Trophoblast cell (in vitro differentiated cells and primary cell): ENCODE results near the gene JUND.

Experiments used
- DNase-seq, 2 donors: peaks; one replicate each; pipeline ENCODE4 v3.0.0-alpha.2; 2016
- H2AFZ ChIP-seq: 2 replicates; pipeline ENCODE4 v1.6.1; 2013; ENCODE audit warnings: low read length, moderate library complexity, mild to moderate bottlenecking; ENCODE audit not compliant: insufficient read depth, poor library complexity
- H2AK5ac ChIP-seq: 2 replicates; pipeline ENCODE4 v1.6.1; 2013; ENCODE audit warnings: mild to moderate bottlenecking, low read length
- H2BK120ac ChIP-seq: 2 replicates; pipeline ENCODE4 v1.6.1; 2013; ENCODE audit warnings: low read length, mild to moderate bottlenecking, moderate library complexity; ENCODE audit not compliant: insufficient read depth, poor library complexity
- H2BK12ac ChIP-seq: 2 replicates; pipeline ENCODE4 v1.6.1; 2013; ENCODE audit warnings: mild to moderate bottlenecking, low read length, moderate library complexity
- H2BK5ac ChIP-seq: 2 replicates; pipeline ENCODE4 v1.6.1; 2013; ENCODE audit warnings: low read length, low read depth, moderate library complexity, mild to moderate bottlenecking; ENCODE audit not compliant: poor library complexity
- H3K14ac ChIP-seq: 2 replicates; pipeline ENCODE4 v1.6.1; 2013; ENCODE audit warnings: mild to moderate bottlenecking, low read length
- H3K18ac ChIP-seq: 2 replicates; pipeline ENCODE4 v1.6.1; 2013; ENCODE audit warnings: mild to moderate bottlenecking, low read length
- H3K23ac ChIP-seq: 2 replicates; pipeline ENCODE4 v1.6.1; 2013; ENCODE audit warnings: low read length
- H3K27ac ChIP-seq: 2 replicates; pipeline ENCODE4 v1.5.1; 2013; ENCODE audit warnings: low read depth, mild to moderate bottlenecking, inconsistent platforms, low read length, moderate library complexity
- H3K27me3 ChIP-seq: 2 replicates; pipeline ENCODE4 v1.6.1; 2013; ENCODE audit warnings: inconsistent platforms, mild to moderate bottlenecking, low read length, moderate library complexity; ENCODE audit not compliant: insufficient read depth
- H3K36me3 ChIP-seq, 2 experiments: 1 replicate in 1 of 2; 2 replicates in 1 of 2; pipeline ENCODE4 v1.6.1; 2013; ENCODE audit warnings: low read length in 2 of 2, mild to moderate bottlenecking in 2 of 2, moderate library complexity in 1 of 2; ENCODE audit not compliant: insufficient read depth in 2 of 2, control insufficient read depth in 1 of 2
- H3K4ac ChIP-seq: 2 replicates; pipeline ENCODE4 v1.6.1; 2013; ENCODE audit warnings: low read depth, mild to moderate bottlenecking, low read length, moderate library complexity
- H3K4me1 ChIP-seq, 2 experiments: 1 replicate in 1 of 2; 2 replicates in 1 of 2; pipeline ENCODE4 v1.6.1; 2013; ENCODE audit warnings: low read length in 2 of 2, mild to moderate bottlenecking in 2 of 2, moderate library complexity in 1 of 2; ENCODE audit not compliant: insufficient read depth in 2 of 2, control insufficient read depth in 1 of 2
- H3K4me2 ChIP-seq: 2 replicates; pipeline ENCODE4 v1.6.1; 2013; ENCODE audit warnings: inconsistent platforms, mild to moderate bottlenecking, low read length, moderate library complexity
- H3K4me3 ChIP-seq: 2 replicates; pipeline ENCODE4 v1.5.1; 2013; ENCODE audit warnings: mild to moderate bottlenecking, low read depth, low read length, inconsistent platforms
- H3K79me1 ChIP-seq: one replicate; pipeline ENCODE4 v1.6.1; 2013; ENCODE audit warnings: low read length
- H3K79me2 ChIP-seq: 2 replicates; pipeline ENCODE4 v1.6.1; 2013; ENCODE audit warnings: low read length, mild to moderate bottlenecking; ENCODE audit not compliant: control insufficient read depth, insufficient read depth, poor library complexity
- H3K9ac ChIP-seq: 2 replicates; pipeline ENCODE4 v1.6.1; 2013; ENCODE audit warnings: mild to moderate bottlenecking, low read length
- H3K9me3 ChIP-seq: 2 replicates; pipeline ENCODE4 v1.6.1; 2013; ENCODE audit warnings: low read depth, mild to moderate bottlenecking, control low read depth, inconsistent platforms, low read length; ENCODE audit not compliant: insufficient read depth
- H4K12ac ChIP-seq: 2 replicates; pipeline ENCODE4 v1.6.1; 2013; ENCODE audit warnings: low read depth, mild to moderate bottlenecking, low read length, moderate library complexity
- H4K8ac ChIP-seq: 2 replicates; pipeline ENCODE4 v1.6.1; 2013; ENCODE audit warnings: low read depth, mild to moderate bottlenecking, low read length, moderate library complexity
- H4K91ac ChIP-seq: one replicate; pipeline ENCODE4 v1.6.1; 2013; ENCODE audit warnings: low read depth, mild to moderate bottlenecking, low read length, moderate library complexity
- WGBS: extraction: QIAGEN DNeasy Blood & Tissue Kit; methylation state at CpG from one replicate; pipeline ENCODE4 v1.1.7; 2013; ENCODE audit warnings: missing lambda C conversion rate; ENCODE audit not compliant: insufficient read length, insufficient coverage; ENCODE audit errors: extremely low coverage; 5-methylcytosine and 5-hydroxymethylcytosine counted together

The JUND gene

DNA sequence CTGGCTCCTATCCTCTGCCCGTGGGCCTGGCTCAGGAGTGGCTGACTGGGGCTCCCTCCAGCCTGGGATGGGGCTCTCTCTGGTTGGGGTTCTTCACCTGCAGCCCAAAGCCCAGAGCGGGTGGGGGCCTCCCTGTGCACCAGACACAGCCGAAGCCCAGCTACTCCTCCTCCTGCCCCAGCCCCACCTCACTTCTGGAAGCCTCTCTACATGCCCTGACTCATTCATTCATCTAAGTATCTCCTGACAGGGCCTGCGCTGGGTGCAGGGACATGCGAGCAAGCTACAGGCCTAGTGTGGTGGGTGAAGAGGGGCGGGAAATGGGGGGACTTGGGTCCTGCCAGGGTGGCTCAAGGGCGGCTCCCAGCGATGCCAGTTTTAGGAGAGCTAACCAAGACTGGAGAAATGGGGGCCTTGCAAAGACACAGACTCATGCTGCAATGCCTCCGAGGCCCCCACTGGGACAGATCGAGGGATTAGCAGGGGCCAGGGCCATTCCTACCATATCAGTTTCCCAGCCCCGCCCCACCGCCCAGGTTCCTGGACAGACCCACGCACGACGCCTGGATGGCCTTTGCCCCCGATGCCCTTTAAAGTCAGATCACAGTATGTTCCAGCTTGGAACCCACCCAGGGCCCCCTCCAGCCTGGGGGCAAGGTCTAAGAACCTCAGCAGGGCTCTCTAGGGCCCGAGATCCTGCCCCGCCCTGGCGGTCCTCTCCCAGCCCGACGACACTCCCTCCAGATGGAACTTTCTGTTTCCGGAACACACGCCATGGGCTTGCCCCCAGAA, 28.9 kb upstream of the JUND start:
- H3K4me1 ChIP-seq = peaks cover 2% of the 10 kb centered on the region in 2 experiments
- DNase-seq = no peak
- H3K9me3 ChIP-seq = no peaks in the 10 kb centered on the region
- peaks cover 79 to 80% of the 10 kb centered on the region in 2 experiments for H3K36me3 ChIP-seq
- H3K27ac ChIP-seq = no peak overlapping the region
- H4K91ac ChIP-seq = no peak overlapping the region
- H3K79me2 ChIP-seq = no peaks in the 10 kb centered on the region
- no peak overlapping the region for H3K9ac ChIP-seq
- no CpG with 5 or more reads among the region's 23 CpGs for WGBS
- H2BK12ac ChIP-seq = no peak overlapping the region
- H3K4ac ChIP-seq = no peak overlapping the region
- no peak overlapping the region for H4K8ac ChIP-seq
- no peak overlapping the region for H2BK120ac ChIP-seq
- H3K79me1 ChIP-seq = peaks cover 2% of the 10 kb centered on the region
- H4K12ac ChIP-seq = no peak overlapping the region
- no peak overlapping the region for H2AFZ ChIP-seq
- no peak overlapping the region for H3K23ac ChIP-seq
- no peak overlapping the region for H3K4me2 ChIP-seq
- no peak overlapping the region for H3K4me3 ChIP-seq
- no peak overlapping the region for H2BK5ac ChIP-seq
- H3K14ac ChIP-seq = no peak overlapping the region
- no peak overlapping the region for H2AK5ac ChIP-seq
- no peak overlapping the region for H3K18ac ChIP-seq
- H3K27me3 ChIP-seq = no peaks in the 10 kb centered on the region

DNA sequence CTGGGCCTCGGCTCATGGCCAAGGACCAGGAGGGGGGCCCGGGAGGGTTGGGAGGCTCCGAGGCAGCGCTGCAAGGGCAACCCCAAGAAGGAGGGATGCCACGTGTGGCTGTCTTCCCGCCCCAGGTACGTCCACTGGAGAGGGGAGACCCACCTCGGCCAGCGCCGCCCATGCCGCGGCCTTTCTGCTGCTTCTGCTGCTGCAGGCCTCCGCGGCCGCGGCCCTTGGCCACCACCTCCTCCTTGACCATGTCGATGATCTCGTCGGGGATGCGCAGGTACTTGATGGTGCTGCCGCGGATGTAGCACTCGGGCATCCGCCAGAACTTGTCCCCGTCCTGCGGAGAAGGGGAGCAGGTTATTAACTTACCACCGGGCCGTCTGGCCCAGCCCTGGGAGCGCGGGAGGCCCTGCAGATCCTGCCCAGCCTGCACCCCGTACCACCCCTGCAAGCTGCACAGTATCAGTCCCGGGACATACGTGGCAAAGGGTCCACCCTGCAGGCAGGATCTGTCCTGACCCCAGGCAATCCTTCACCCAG, 28.2 kb upstream of the JUND start:
- Histone ChIP-seq H2AK5ac (no peak overlapping the region), H3K4me2 (no peak overlapping the region), H3K9ac (no peak overlapping the region), H3K27me3 (no peaks in the 10 kb centered on the region), H3K4ac (no peak overlapping the region), H2BK120ac (no peak overlapping the region), H2BK5ac (no peak overlapping the region), H3K4me1 (peaks cover 9% of the 10 kb centered on the region in 2 experiments), H3K79me1 (peaks cover 9% of the 10 kb centered on the region), H2AFZ (no peak overlapping the region), H3K79me2 (peaks cover 2% of the 10 kb centered on the region), H3K23ac (no peak overlapping the region), H3K14ac (no peak overlapping the region), H4K12ac (no peak overlapping the region), H3K36me3 (peaks cover 79% of the 10 kb centered on the region in 2 experiments), H2BK12ac (no peak overlapping the region), H3K4me3 (no peak overlapping the region), H3K27ac (no peak overlapping the region), H3K18ac (no peak overlapping the region), H4K8ac (no peak overlapping the region), H4K91ac (no peak overlapping the region), H3K9me3 (no peaks in the 10 kb centered on the region)
- no peak for DNase-seq
- WGBS = no CpG with 5 or more reads among the region's 33 CpGs

DNA sequence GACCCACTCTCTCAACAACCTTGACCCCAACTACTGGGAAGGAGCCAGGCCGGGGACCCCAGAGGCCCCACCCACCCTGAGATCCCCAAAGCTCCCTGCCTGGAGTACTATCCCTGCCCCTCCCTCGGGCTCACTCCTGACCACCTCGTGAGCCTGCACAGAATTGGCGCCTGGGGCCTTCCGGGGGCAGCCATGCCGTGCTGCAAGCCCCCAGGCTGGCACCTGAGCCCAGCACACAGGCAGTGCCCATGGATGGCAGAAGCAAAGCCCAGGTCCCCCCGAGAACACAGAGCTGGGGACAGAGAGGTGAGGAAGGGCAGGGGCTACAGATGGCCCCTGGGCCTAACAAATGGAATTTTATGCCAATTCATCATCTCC, 27.5 kb upstream of the JUND start:
- H2AFZ ChIP-seq = no peak overlapping the region
- no peak overlapping the region for H3K14ac ChIP-seq
- no peak overlapping the region for H4K12ac ChIP-seq
- no peaks in the 10 kb centered on the region for H3K27me3 ChIP-seq
- H3K36me3 ChIP-seq = peaks cover 74 to 75% of the 10 kb centered on the region in 2 experiments
- no peak overlapping the region for H4K91ac ChIP-seq
- no CpG with 5 or more reads among the region's 7 CpGs for WGBS
- no peak overlapping the region for H3K4me2 ChIP-seq
- H3K4me3 ChIP-seq = no peak overlapping the region
- peaks cover 4% of the 10 kb centered on the region for H3K79me2 ChIP-seq
- H3K9ac ChIP-seq = no peak overlapping the region
- H3K27ac ChIP-seq = no peak overlapping the region
- H4K8ac ChIP-seq = no peak overlapping the region
- DNase-seq = no peak
- H3K18ac ChIP-seq = no peak overlapping the region
- H3K23ac ChIP-seq = no peak overlapping the region
- no peak overlapping the region for H3K4ac ChIP-seq
- H3K4me1 ChIP-seq = peaks cover 12 to 14% of the 10 kb centered on the region in 2 experiments
- H3K9me3 ChIP-seq = peaks cover 2% of the 10 kb centered on the region
- no peak overlapping the region for H2BK12ac ChIP-seq
- H2BK5ac ChIP-seq = no peak overlapping the region
- peaks cover 15% of the 10 kb centered on the region for H3K79me1 ChIP-seq
- H2AK5ac ChIP-seq = no peak overlapping the region
- H2BK120ac ChIP-seq = no peak overlapping the region

DNA sequence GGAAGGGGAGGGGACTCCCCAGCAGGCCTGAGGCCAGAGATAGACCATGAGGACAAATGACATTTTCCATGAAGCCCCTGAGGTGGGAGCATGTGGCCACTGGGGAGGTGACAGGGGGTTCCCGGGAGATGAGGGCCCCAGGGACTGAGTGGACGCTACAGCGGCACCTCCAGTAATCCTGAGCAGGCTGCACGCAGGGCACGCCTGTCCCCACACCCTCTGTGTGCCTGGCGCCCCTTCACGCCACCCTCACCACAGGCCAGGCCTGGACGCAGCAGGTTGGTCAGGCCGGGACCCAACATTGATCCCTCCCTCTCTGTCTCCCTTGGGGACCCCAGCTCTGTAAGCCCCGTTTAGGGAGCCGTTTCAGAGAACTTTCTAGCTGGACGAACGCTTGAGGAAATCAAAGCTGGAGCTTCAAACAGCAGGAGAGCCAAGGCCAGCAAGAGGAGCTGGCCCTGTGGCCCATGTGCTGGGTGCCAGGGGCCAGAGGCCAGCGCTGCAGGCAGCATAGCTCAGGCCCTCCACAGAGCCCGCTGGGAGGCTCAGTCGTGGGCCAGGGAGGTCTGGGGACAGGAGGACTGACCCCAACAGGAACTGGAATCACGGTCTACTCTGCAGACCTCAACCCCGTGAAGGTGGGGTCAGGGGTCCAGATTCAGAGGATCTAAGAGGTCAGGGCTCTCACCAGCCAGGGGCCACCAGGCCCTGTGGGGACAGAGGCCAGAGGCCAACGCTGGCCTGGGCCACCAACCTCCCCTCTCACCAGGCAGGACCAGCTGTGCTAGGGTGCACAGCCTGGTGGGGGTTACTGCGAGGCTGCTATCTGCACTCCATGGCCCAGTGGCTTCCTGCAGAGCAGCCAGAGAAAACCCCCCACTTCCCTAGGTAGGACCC, 26.9 kb upstream of the JUND start:
- Histone ChIP-seq H3K4me1 (peaks cover 13 to 15% of the 10 kb centered on the region in 2 experiments), H3K18ac (no peak overlapping the region), H3K27ac (no peak overlapping the region), H3K4me2 (no peak overlapping the region), H3K9ac (no peak overlapping the region), H3K4ac (no peak overlapping the region), H2BK5ac (no peak overlapping the region), H2BK12ac (no peak overlapping the region), H3K23ac (no peak overlapping the region), H3K79me1 (peaks cover 18% of the 10 kb centered on the region), H3K9me3 (peaks cover 2% of the 10 kb centered on the region), H4K91ac (no peak overlapping the region), H4K12ac (no peak overlapping the region), H2AK5ac (no peak overlapping the region), H3K4me3 (no peak overlapping the region), H2AFZ (no peak overlapping the region), H2BK120ac (no peak overlapping the region), H3K36me3 (peaks cover 72 to 74% of the 10 kb centered on the region in 2 experiments), H3K27me3 (no peaks in the 10 kb centered on the region), H3K79me2 (peaks cover 4% of the 10 kb centered on the region), H4K8ac (no peak overlapping the region), H3K14ac (no peak overlapping the region)
- no CpG with 5 or more reads among the region's 20 CpGs for WGBS
- DNase-seq = no peak
